ENCODE data around the gene SPRED2.

The SPRED2 gene

DNA sequence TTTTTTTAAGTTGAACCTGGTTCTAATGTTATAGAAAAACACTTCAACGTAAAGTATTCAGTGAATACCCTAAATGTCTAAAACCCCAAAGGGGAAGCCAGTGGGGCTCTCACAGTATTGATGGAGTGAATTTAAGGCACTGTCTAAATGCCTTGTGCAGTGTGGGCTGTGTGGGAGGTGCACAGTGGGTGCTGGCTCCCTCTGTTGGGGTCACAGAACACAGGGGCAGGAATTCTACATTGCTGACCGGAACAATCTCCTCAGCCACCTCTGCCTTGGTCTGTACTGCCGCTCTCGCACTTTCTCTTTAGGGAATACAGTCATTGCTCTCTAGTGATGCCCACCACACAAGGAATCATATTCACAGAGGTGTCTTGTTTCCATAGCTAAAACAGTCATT is 45.4 kb downstream of the SPRED2 start:
- DNase-seq: no peak

DNA sequence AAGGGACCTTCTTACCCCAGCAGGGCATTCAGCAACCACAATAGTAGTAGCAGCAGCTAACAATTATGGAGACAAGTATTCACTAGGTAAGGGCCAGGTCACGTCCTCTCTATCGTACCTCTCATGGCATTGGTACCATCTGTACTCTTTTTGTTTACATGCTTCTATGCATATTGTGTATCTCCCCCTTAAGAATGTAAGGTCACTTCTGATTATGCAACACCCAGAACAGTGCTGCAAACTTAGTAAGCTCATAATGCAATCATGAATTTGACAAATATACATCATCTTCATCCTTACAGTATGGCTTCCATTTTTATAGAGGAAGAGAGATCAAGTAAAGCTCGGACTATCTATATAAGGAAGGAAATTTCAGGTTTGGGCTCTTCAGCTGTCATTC is 46.1 kb downstream of the SPRED2 start:
- DNase-seq: no peak

DNA sequence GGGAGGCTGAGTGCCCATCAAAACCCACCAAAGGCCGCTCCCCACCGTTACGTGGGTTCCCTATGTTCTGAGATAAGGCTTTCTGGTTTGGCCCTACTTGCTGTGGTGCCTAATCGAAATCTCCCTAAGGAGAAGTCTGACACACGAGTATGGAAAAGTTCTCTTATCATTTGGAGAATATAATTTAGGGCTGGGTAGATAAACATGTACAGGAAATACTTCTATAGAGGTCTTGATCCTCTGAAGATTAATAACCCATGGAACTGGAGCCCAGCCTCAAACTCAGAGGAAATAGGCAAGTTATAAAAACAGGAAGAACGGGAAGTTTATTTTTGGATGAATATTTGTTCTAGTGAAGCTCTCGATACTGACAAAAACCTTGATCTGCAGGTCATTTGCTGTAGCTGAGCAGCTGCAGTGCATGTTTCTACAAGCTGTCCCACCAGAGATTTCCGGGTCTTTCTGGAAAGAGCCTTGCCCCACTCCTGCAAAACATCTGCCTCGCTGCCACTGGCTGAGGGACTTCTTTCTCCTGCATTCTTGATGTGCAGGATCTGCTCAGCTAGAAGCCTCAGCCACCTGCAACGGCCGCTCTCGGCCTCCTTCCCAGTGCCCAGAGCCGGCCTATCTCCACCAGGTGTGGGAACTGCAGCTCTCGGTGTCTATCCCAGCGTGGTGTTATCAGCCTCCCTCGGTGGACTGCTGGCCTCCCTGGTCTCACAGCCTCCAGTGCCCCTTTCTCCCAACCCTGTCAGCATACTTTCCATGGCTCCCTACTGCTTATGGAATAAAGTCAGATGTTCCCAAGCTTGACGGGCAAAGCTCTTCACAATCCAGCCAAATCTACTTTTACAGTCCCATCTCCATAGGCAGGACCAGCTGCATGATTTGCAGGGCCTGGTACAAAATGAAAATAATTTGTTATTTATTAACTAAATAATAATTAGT is 48.6 kb downstream of the SPRED2 start:
- peak; percentile 35 for DNase-seq

DNA sequence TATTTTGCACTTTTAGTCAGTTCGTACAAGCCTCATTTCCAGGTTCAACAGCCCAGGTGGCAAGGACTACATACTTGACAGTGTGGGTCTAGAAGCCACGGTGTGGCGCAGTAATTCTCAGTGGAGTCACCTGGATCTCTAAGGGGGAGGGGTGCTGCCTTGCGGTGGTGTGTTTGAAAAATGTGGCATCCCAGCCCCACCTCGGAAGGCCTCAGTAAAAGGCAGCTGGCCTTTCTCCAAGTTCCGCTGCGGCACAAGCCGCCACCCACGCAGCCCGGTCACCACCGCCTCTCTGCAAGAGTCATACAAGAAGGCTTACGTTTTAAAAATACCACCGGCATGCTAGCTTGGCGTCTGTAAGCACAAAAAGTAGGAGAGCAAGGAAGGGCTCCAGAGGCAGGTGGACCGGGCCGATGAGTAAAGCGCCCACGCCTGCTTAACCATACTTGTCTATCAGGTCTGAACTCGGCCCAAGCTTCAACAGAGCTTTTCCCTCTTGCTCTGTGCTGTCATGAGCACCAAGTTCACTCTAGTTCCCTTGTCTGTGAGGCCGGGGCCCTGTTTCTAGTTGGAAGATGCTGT is 49.5 kb downstream of the SPRED2 start:
- DNase-seq: peak; percentile 71

DNA sequence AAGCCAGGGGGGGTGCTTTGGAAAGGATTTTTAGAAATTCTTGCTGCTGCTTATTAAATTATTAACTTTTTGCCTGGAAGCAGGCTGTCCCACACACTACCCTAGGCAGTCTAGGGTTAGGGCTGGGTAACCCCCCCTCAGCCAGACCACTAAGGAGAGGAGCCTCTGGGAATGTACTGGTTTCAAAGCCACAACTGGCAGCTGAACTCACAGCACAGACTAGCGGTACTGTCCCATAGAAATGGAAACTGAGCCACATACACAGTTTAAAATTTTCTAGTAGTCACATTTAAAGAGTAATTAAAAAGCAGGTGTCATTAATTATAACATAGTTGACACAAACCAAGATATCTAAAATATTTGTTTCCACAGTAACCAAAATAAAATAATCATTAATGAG is 50.1 kb downstream of the SPRED2 start:
- DNase-seq: no peak

DNA sequence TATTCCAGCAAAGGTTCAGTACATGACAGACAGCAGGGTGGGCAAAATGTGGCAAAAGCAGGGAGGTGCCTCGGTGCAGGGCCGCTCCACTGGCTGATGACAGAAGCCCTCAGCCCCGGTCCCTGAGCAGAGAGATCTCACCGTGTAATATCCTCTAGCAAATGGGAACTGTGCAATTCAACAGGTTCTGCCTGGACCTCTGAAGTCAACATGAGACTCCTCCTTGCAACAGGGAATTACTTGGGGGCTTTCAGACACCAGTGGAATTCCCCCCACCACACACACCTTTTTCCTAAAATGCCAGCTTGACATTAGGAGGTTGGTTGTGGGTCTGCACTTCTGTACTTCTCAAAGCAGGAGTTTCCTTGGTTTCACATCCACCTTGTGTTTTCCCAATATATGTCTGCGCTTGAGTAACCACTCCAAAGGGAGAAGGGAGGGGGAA is 50.8 kb downstream of the SPRED2 start:
- DNase-seq: no peak

DNA sequence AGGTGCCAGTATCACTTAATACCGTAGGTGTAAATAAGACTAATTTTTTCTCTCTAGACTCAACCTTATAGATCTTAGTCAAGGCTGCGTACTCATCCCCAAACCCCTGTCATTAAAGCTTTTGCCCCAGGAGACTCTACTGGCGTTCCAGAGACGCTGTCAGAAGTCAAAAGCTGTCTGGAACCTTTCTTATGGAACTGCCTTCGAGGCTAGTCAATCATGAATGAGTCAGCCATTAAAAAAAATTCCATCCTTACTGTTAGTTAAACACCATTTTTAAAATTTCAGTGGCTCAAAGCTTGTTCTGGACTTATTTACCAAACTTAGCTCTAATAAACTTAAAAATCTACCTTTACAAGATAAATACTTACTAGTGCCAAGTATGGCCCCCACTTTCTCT is 52.1 kb downstream of the SPRED2 start:
- no peak for DNase-seq

DNA sequence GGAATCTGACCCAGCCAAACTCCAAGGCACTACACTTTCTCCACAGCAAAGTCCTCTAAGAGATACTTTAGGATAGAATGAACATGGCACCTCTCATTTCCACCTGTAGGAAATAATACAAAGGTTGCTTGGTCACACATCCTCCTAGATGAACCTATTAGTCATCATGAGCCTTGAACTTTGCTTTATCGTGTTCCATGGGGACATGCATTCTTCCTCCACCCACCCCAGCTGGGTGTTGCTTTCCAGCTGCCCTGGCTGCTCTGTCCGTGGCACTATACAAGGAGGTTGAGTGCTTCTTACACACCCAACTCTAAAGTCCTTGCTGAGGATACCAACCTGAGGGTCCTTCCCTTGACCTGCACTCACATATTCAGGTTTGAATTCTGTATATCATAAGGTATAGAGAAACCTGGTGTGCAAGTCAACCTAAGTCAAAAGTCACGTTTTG is 52.7 kb downstream of the SPRED2 start:
- DNase-seq: no peak

DNA sequence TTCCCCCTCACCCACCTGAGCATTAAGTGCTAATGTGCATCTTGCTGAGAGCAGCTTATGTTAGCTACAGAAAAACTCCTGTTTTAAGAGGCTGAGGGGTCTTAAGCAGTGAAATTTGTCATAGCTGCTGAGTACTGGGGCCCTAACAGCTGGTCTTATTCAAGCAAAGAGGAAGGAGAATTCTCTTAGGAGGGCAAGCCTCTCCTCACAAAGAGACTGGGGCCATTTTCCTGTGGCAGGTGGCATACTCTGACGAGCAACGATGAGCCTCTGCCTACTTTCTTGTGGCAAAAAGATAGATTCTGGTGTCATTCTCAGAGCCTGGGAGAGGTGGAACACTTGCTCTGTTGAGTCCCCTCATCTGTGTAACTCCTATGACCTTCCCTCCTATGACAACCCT is 53.2 kb downstream of the SPRED2 start:
- DNase-seq: no peak

DNA sequence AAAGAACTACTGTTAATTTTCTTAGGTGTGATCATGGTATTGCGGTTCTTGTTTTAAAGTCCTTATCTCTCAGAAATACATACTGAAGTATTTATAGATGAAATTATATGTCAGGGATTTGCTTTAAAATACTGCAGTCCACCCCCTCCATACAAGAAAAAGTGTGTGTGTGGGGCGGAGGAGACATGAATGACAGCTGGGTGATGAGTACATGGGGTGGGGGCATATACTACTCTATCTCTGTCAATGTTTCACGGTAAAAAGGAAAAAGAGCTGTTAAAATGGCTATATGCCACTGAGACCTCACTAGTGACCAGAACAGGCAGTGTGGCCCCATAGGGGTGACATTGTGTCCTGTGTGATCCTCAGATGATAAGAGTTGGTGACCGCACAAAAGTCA is 54.1 kb downstream of the SPRED2 start:
- DNase-seq: no peak

DNA sequence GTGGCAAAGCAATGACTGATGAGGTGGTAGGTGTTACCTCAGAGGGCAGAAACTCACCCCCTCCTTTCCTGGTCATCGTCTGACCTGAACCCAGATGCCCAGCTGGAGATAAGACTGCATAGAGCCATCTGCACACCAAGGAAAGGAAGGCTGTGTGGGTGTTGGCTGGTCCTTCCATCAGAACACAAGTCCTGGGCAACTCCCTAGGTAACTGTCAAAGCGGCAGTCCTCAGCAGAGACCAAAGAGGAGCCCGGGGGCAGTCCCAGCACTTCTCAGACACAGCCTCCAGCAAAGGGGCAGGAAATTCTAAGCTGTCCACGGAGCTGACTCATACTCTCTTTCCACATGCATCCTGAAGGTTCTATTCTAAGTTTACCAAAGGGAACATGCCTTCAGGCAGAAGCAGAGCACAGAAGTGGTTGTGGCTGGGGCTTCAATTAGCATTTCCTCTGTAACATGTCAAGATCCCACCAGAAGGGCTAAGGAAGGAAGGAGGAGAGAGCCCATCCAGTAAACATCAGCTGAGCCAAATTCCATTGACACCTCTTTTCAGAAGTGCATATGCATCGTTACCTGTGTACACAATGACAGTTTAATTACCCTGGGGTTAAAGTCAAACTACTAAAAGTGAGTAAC is 54.7 kb downstream of the SPRED2 start:
- DNase-seq: no peak

DNA sequence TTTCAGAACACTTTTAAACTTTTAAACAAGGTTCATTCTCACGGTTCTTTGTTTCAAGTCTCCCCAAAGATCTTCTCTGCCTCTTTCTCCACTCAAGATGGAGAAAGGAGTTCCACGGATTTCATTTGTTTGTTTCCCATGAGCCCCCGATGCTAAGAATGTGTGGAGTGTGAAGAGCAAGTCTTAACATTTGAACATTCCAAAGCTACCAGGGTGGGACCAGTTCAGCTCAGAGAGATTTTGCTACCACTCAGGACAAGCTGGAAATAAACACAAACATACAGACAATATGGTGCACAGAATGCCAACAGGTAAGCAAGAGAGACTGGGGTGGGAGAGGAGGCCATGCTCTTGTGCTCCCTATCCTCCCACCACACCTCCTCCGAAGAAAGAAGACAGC is 56.7 kb downstream of the SPRED2 start:
- DNase-seq: no peak

DNA sequence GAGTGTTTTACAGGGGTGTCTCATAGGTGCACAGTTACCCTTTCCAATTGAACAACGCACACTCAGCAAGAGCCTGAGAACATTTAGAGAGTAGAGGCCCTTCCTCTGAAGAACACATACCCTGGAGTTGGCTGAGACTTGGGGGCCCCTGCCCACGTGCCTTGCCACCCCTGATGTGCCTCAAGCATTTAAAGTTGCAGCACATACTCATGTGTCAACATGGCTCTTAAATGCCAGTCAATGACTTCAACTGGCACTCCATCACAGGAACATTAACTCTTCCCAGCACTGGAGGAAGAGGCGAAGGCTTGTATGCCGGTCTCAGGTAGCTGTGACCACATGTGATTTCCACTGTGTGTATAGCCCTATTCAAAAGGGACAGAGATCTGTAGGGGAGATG is 57.4 kb downstream of the SPRED2 start:
- DNase-seq: no peak

DNA sequence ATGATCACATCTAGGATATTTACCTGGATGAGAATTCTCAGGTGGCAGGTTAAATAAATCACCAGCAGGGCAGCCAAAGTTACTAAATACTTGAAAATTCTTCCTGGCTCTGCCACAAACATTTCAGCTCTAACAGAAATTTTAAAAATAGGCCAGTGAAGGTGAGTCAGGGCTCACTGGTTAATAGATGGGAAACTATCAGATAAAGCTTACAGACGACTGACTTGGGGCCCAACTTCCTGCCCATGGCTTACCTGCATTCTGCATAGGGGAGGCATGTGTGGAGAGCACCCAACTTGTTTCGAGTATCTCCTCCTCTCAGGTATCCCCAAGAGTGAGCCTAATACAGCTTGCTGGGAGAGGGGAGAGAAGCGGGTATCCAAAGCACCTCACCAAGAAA is 57.8 kb downstream of the SPRED2 start:
- no peak for DNase-seq

DNA sequence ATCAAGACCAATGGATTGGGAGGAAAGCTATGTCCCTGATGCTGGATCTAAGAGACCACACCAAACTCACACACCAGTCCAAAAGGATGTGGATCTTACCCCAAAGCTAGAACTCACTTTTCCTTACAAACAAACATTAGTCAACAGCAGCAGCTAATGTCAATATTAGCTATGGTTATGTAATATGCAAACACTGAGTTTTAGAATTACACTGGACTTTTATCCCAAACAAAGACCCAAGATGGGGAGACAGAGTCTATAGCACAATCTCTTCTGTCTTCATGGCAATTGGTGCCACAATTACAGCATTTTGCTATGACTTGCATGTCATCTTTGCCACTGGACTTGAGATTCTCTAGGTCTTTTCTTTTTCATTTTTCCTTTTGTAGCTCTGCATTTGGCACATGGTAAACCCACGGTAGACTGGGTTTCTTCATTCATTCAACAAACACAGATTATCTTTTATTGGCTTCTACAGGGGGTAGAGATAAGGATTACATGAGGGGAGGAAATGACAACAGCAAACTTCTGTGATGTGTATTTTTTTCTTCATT is 59.0 kb downstream of the SPRED2 start:
- no peak for DNase-seq

DNA sequence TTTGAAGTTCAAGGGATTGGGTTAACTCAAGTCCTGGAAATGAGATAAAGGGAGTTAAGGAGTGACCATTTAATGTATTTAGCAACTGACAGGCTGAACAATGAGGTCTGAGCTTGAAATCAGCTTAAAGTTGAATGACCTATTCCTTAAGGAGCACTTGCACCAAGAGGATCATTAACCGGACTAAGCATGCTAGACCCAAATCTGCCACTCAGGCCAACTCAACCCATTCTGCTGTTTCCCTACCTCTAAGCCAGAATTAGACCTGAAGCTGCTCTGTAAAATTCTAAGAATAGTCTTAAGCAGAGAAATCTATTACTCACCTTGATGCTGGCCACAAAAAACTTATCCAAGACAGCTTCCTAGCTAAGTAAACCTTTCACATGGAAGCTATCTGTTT is 59.8 kb downstream of the SPRED2 start:
- no peak for DNase-seq

DNA sequence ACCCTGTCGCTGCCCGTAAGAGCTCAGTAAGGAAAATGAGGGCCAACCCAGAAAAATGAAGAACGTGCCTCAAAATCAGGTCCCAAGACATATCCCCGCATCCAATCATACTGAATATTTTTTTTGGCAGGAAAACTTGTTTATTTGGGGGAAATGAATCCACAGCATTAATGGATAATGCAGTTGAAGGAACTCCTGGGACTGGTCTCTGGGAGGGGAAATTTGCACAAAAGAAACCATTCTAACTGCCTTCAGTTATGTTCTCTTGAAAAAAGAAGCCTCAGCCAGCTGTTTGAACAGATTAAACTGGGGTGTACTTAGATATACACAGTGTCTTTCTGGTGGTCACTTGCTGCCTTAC is 61.3 kb downstream of the SPRED2 start:
- no peak for DNase-seq

DNA sequence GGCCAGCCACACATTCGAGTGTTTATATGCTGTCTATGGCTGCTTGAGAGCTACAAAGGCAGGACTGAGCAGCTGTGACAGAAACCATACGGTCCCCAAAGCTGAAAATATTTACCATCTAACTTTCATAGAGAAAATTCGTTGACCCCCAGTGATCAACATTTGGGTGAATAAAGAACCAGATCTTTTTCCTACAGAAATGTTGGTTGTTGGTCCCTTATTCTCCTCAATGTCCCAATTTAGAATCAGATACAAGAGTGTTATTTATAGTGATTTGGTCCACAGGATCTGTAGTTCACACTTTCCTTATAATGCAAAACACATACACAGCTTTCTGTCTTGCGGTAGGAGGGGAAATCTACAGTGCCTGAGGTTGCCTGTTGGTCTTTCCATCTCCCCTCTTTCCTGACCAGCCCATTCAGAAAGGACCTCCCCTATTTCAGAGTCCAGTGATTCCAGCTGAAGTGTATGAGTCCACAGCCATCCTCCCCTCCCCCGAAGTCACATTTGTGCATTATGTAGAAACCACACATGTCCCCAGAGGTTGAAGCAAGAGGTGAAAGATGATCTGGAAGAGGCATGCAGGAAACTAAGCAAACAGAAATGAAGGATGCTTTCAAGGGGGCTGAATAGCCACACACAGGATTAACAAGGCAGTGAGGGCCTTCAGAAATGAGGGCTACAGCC is 61.9 kb downstream of the SPRED2 start:
- peak; percentile 15 for DNase-seq

DNA sequence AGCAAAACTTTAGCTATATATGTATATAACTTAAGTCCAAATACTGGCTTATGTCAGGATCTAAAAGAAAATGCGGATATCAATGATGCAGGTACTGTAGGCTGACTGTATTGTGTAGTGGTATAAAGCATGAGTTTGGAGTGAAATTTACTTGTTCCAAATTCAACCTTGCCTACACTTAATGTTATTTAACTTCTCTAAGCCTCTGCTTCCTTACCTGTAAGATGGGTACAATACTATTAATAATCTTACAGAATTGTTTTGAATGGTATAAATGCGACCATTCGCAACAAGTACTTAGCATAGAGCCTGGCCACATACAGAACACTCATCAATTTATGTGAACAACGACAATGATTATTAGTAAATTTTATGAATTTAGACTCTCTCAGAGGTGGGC is 62.4 kb downstream of the SPRED2 start:
- DNase-seq: no peak

DNA sequence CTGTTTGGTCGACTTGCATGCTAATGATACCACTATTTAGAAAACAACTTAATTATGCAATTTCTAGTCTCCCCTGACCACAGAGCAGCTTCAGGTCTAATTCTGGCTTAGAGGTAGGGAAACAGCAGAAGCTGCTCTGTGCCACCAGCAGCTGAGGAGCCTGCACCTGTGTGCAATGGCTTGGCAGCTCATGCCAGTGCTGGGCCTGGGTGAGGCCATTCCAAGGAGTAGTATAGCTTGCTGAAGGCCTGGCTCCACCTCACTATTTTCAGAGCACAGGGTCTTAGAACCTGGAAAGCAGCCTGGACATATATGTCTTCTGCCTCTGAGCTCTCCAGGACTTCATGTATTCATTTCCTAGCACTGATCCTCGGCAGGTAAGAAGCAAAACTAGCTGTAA is 62.8 kb downstream of the SPRED2 start:
- DNase-seq: no peak

DNA sequence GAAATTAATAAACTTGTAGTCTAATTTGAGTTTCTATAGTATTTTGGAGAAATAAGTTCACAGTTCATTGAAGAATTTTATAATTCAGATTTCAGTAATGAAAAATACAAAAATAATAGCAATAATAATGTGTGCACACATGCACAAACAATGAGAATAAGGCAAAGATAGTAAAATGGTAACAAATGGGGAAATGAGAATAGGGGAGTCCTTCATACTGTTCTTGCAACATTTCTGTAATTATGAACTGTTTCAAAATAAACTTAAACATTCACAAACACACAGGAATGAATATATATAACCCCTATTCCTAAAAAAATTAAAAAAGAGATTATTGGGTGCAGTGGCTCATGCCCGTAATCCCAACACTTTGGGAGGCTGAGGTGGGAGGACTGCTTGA is 63.9 kb downstream of the SPRED2 start:
- no peak for DNase-seq

DNA sequence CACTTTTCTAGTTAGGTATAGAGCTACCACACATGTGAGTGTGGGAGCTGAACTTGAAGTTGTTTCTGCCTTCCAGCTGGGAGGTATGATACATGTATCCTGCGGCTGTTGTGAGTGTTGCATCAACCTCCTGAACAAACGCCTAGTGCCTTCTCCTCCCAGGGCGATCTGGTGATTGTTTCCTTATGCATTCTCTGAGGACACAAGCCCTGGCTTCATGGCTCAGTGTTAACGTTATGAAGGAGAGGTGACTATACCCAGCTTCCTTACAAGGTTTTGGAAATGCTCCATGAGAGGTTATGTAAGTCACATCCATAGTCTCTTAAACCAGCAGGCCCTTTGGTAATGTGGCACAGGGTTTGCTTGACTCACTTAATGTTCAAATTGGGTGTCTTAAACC is 64.9 kb downstream of the SPRED2 start:
- no peak for DNase-seq
